AG09319 (cell line): ENCODE measurements around the gene ANO10.

Source experiments
- DNase-seq: peaks from one replicate; pipeline ENCODE4 v3.0.0-alpha.2; 2010; ENCODE audit warnings: low read depth; ENCODE audit errors: extremely low read depth
- TF ChIP-seq, protein P1 (sequence below): IDR thresholded peaks from 2 replicates; pipeline ENCODE4 v1.5.1; 2011; ENCODE audit warnings: low read depth, mild to moderate bottlenecking, inconsistent platforms, low read length, moderate library complexity

The ANO10 gene

GRCh38 chr3:43620831-43621655, 768 bp downstream of the ANO10 start:
- DNase-seq, result no peak
- TF ChIP-seq, protein P1, sequence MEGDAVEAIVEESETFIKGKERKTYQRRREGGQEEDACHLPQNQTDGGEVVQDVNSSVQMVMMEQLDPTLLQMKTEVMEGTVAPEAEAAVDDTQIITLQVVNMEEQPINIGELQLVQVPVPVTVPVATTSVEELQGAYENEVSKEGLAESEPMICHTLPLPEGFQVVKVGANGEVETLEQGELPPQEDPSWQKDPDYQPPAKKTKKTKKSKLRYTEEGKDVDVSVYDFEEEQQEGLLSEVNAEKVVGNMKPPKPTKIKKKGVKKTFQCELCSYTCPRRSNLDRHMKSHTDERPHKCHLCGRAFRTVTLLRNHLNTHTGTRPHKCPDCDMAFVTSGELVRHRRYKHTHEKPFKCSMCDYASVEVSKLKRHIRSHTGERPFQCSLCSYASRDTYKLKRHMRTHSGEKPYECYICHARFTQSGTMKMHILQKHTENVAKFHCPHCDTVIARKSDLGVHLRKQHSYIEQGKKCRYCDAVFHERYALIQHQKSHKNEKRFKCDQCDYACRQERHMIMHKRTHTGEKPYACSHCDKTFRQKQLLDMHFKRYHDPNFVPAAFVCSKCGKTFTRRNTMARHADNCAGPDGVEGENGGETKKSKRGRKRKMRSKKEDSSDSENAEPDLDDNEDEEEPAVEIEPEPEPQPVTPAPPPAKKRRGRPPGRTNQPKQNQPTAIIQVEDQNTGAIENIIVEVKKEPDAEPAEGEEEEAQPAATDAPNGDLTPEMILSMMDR, result no peak

DNA sequence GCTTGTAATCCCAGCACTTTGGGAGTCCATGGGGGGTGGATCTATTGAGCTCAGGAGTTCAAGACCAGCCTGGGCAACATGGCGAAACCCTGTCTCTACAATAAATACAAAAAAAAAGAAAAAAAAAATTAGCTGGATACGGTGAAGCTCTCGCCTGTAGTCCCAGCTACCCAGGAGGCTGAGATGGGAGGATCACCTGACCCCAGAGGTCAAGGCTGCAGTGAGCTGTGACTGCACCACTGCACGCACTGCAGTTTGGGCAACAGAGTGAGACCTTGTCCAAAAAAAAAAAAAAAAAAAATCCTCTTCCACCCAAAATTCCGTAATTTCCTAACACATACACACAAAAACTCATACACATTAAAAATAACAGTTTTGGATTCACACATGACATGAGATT, 2.2 kb downstream of the ANO10 start:
- DNase-seq, result no peak
- TF ChIP-seq, protein P1, result no peak

DNA sequence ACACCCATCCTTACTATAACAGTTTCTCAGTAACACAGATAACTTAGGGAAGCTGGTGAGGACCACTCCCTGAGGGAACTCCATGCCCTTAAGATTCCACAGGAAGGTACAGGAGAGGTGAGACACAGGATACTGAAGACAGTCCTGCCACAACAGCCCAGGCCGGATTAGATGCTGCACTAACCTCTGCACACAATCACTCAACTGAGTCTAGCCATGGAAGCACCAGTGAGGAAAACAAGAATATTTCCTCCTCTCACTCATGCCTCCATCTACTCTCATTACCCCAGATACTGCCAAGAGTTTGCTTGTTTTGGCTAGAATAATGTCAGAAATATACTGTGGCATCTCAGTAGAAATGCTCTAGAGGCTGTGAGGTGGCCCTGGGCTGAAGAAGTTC, 3.7 kb downstream of the ANO10 start:
- TF ChIP-seq, protein P1, result no peak
- DNase-seq, result no peak

DNA sequence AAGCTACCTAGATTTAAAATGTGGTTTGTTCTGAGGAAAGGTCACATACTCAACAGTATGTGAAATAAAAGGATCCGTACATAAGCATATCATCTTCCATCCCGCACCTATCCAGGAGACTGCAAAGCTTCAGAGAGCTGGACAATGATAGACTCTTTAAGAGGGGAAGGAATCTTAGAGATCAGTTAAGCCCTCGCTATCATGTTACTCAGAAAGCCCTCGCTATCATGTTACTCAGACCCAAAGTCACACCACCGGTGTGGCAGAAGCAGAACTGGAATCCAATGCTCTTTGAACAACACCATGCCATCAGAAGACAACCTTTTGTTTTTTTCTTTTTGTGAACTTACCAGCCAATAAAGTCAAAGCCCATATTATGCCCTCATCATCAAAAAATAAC, 5.8 kb downstream of the ANO10 start:
- TF ChIP-seq, protein P1, result no peak
- no peak for DNase-seq

GRCh38 chr3:43615133-43615532, 6.7 kb downstream of the ANO10 start:
- TF ChIP-seq, protein P1, result no peak
- DNase-seq, result no peak

DNA sequence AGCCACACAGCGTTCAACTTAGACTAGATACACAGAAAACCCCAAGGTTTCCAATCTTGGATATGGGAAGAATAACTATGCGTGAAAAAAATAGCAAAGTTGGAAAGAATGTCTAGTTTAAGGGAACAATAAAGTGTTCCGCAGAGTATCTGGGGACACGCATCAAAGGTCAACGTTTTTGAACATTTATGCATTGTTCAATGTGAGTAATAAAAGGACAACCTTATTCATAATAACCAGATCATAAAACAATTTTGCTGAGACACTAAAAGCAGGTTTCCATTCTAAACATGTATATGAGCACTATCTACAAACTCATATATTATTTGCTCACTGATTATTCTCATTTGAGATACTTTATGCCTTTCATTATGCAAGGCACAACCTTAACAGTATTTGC, 7.8 kb downstream of the ANO10 start:
- no peak for DNase-seq
- TF ChIP-seq, protein P1, result no peak

DNA sequence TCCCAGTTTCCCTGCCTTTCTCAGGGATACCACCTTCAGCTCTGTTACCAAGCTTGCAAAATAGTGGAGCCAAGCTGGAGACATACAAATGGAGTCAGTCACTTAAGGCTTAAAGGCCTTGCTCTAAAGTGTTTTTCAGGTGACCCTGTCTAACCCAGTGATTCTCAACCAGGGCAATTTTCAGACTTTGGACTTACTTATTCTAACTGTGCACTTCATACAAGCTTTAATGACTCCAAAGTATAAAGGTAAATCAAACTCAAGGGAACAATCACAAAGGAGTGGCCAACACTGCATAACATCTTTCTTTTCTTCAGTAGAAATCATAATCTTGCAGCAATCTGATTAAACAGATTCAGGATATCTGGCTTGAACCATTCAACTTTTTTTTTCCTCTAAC, 9.4 kb downstream of the ANO10 start:
- no peak for DNase-seq

More for the DNA sequence above, 9.4 kb downstream of the ANO10 start:
- TF ChIP-seq, protein P1, result no peak
